ENCODE data around the gene ADAMTS4.

- TF ChIP-seq CTCF (IDR thresholded peaks at IDR 0.05) (no peak), POLR2A (IDR thresholded peaks at IDR 0.05) (no peak)
These were observed 7.7 kb upstream of the ADAMTS4 start for GRCh38 chr1:161206411-161207140.
